Stimulated activated CD4-positive, alpha-beta T cell treated with anti-CD3 and anti-CD28 coated beads, Interleukin-1b, Interleukin-23, amount 100 ng/mL, for 24 hours (primary cell): ENCODE measurements around the gene TNFRSF1A.

ENCODE experiments used
- DNase-seq, 4 experiments: peaks; one replicate each; pipeline ENCODE4 v3.0.0-alpha.2; 2020; ENCODE audit warnings: low read depth in 4 of 4, low spot score in 1 of 4

Gene TNFRSF1A

DNA sequence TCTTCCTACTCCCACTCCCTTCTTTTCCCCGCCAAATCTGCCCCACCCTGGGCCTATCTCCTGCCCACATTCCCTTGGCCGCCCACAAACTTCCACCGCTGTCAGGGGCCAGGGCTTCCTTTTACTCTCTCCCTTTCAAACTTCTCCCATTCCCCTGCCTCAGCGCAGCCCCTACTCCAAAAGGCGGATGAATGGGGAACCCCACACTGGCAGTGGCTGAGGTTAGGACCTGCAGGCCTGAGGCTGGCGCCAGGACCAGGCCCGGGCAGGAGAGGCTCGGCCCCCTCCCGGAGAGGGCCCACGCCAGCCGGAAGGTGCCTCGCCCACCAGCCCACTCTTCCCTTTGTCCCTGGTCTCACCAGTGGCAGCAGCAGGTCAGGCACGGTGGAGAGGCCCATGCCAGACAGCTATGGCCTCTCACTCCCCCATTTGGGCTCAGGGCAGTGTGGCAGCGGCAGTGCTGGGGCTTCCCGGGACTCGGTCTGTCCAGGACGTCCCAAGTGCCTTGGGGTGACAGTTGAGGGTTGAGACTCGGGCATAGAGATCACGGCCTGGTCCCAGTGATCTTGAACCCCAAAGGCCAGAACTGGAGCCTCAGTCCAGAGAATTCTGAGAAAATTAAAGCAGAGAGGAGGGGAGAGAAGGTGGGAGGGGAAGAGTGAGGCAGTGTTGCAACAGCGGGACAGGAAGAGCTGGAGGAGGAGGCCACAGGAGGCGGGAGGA is at the start of gene TNFRSF1A:
Gene TNFRSF1A, minus strand, starts transcription at position 660 of the 723 bp plus-strand sequence. Its CDS starts 262 bp downstream, at position 398.
- DNase-seq, result peak in 1 of 4 experiments; percentile 42

DNA sequence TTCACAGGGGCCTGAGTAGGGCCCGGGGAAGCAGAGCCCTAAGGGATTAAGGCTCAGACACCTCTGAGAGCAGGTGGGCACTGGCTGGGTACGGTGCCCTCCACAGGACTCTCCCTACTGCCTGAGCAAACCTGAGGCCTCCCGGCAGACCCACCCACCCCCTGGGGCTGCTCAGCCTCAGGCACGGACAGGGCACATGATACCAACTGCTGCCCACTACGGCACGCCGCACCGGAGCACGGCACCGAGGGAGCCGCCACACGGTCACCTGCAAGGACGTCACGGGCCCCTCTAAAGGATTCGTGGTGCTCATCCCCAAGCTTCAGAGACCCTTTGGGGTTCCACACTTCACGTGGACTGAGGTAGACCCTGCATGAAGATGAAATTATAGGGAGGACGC is 49.1 kb upstream of the TNFRSF1A start:
- DNase-seq, result no peak

GRCh38 chr12:6390084-6390799 is 48.4 kb upstream of the TNFRSF1A start:
- DNase-seq, result no peak

- no peak for DNase-seq
These were observed 45.7 kb upstream of the TNFRSF1A start for GRCh38 chr12:6387541-6387940.

GRCh38 chr12:6386491-6386890 is 44.6 kb upstream of the TNFRSF1A start:
- no peak for DNase-seq

- no peak for DNase-seq
These were observed 44.2 kb upstream of the TNFRSF1A start for GRCh38 chr12:6386038-6386437.

DNA sequence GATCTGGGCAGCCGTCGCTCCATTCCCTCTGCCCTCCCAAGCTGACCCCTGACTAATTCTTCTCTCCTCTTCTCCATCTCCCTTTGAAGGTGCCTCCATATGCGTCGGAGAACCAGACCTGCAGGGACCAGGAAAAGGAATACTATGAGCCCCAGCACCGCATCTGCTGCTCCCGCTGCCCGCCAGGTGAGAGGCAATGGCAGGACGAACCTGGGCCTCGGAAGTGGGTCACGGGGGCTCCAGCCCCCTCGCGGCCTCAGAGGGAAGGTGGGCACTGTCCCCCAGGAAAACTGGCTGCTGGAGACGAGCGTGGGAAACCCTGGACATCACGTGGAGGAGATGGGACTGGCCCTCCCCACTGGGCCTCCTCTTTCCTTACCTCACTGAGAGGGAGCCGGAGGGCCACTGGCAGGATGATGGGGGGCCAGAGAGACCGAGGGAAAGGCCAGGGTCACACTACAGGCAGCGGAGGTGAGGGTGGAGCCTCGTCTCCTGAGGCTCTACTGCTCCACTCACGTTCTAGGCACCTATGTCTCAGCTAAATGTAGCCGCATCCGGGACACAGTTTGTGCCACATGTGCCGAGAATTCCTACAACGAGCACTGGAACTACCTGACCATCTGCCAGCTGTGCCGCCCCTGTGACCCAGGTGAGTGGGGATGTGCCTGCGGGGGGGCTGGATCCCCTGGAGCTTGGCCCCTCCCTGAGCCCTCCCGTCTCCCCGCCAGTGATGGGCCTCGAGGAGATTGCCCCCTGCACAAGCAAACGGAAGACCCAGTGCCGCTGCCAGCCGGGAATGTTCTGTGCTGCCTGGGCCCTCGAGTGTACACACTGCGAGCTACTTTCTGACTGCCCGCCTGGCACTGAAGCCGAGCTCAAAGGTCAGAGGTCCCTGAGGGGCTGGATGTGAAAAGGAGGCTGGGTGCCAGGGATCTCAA is 42.9 kb upstream of the TNFRSF1A start:
- no peak for DNase-seq

GRCh38 chr12:6383572-6384498 is 42.0 kb upstream of the TNFRSF1A start, which contains the start of gene LTBR:
LTBR (plus strand) TSS chr12:6384162; CDS start chr12:6384359, 197 bp downstream.
- no peak for DNase-seq

DNA sequence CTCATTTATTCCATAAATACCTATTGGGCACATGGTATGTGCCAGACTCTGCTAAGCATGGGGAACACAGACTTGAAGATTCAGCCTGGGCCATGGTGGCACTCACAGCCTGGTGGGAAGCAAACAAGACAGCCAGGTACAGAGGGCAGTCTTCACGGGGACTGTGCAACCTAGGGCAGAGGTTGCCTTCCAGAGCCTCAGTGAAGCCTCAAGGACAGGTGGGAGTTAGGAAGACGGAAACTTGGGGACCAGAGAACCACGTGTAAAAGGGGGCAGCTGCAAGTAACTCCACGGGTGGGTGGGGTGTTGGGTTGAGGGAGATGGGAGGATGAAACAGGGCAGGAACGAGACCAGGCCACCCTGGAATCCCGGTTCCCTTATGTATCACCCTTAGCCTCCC is 41.1 kb upstream of the TNFRSF1A start:
- DNase-seq, result no peak

DNA sequence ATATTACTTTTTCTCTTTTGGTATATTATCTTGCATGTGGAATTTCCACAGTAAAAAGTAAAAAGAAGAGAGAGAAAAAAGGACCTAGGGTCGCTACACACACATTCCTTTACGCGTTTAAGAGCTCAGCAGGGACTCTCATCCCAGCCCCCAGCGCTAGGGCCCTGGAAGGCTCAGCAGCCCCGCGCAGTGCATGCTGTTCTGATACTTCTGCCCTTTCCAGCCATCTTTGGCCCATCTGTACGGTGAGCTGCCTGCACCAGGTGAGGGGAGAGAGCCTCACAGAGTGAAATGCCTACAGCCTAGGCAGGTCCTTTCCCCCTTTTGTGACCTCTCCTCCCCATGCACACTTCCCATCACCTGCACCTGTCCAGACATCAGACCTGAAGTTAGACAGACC is 40.5 kb upstream of the TNFRSF1A start:
- DNase-seq, result no peak

- DNase-seq, result no peak
These were observed 38.6 kb upstream of the TNFRSF1A start for GRCh38 chr12:6380141-6381121.

- DNase-seq, result no peak
These were observed 37.0 kb upstream of the TNFRSF1A start for GRCh38 chr12:6378709-6379472.

GRCh38 chr12:6377667-6377994 is 35.8 kb upstream of the TNFRSF1A start:
- DNase-seq, result no peak

- no peak for DNase-seq
These were observed 35.2 kb upstream of the TNFRSF1A start for GRCh38 chr12:6376870-6377666.

DNA sequence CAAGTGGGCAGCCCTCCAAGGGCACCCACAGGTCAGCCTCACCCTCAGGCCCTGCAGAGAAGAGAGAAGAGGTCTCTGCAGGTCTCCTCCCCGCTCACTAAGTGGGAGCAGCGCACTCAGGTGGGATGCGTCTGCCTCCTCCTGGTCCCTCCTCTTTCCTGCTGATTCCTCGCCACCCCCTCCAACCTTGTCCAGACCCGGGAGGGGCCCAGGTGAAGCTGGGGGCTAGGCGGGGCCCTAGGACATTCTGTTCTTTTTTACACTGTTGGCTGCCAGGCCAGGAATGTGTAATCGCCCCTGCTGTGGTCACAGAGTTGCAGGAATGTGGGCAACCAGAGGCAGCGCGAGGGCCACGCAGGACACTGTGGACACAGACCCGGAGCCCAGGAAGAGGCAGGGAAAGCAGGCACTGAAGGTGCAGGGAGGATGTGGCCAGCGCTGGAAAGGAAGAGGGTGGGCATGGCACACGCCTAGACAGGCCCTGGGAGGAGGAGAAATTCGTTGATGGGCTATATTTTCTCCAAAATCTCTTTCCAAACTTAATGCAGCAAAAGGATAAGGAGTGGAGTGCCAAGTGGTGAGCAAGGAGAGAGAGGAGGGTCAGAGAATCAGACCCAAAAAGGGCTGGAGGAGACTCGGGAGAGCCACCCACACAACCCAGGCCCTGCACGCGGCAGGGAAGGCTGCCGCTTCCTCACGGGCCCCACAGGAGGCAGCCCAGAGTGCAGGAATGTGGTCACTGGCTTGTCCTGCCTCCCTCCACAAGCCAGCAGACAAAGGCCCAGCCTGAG is 34.4 kb upstream of the TNFRSF1A start:
- no peak for DNase-seq

DNA sequence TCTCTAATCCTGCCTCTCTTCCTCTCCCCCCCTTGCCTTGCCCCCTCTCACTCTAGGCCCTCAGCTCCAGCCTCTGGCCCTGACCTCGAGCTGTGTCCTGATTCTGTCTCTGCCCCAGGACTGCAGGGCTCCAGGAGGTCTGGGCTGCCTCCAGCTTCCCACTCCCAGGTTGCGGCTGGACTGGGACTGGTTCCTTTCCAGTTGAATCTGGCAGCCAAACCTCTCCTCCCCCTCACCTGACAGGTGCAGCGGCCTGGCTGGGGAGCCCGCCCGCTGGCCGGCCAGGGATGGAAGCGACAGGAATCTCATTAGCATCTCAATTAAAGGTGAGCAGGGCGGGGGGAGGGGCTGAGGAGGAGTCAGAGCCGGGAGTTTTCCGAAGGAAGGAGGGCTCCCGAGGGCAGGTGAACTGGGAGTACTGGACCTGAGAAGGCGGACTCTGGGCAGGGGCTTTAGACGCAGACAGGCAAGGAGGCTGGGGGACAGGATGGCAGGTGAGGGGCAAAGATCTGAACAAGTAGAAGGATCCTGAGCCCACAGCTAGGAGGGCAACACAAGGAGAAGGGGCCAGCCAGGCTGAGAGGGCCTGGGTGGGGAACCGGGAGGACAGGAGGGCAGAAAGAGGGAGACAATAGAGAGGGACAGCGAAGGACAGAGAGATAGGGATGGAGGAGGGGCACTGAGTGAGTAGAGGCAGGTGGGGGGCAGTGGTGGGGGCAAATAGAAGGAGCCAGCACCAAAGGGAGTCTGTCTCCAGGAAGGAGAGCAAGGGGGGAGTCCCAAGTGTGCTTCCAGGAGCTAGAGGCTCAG is 33.6 kb upstream of the TNFRSF1A start, which contains the start of gene SCNN1A:
Gene SCNN1A, minus strand, starts transcription at position 295 of the 810 bp plus-strand sequence. CDS start 780 bp downstream, outside the sequence.
- DNase-seq, result no peak
